Right lung (tissue), 5 donors: ENCODE measurements around the gene PDE10A. TPM values are rescaled to one million over a fixed set of nuclear protein-coding genes. Genes with fewer than 3 reads are reported as not detected.

ENCODE experiments used
- DNase-seq, 2 donors: peaks; one replicate each; pipeline ENCODE4 v3.0.0-alpha.2; 2013
- polyA plus RNA-seq, 5 donors: library from polyadenylated mRNA; unstranded; fragments of 120-200 nt; gene quantifications; one replicate each; pipeline versions ENCODE4 v1.2.1 to v1.2.3, GENCODE V29; 2013; ENCODE audit warnings: inconsistent platforms in 1 of 5, low replicate concordance in 1 of 5; ENCODE audit not compliant: insufficient read length in 5 of 5, insufficient read depth in 1 of 5

The PDE10A gene
- polyA plus RNA-seq, 5 donors, result 4.7 to 11.0 (median 7.9) TPM

GRCh38 chr6:165678904-165679303 is 15.9 kb upstream of the PDE10A start:
- no peak for DNase-seq

- no peak for DNase-seq
Observed at GRCh38 chr6:165678429-165678828, 15.4 kb upstream of the PDE10A start.

- DNase-seq, result no peak
Observed at GRCh38 chr6:165677091-165677490, 14.1 kb upstream of the PDE10A start.

- no peak for DNase-seq
Observed at GRCh38 chr6:165676435-165677068, 13.5 kb upstream of the PDE10A start.

GRCh38 chr6:165675120-165675519 is 12.1 kb upstream of the PDE10A start:
- DNase-seq, result no peak

GRCh38 chr6:165674155-165675029 is 11.4 kb upstream of the PDE10A start:
- no peak for DNase-seq

GRCh38 chr6:165671222-165671768 is 8.3 kb upstream of the PDE10A start:
- DNase-seq, result no peak

- no peak for DNase-seq
Observed at GRCh38 chr6:165668951-165669350, 5.9 kb upstream of the PDE10A start.

- no peak for DNase-seq
Observed at GRCh38 chr6:165665384-165665672, 2.3 kb upstream of the PDE10A start.

- DNase-seq, result no peak
Observed at GRCh38 chr6:165664559-165665383, 1.7 kb upstream of the PDE10A start.

GRCh38 chr6:165663736-165664558 is 906 bp upstream of the PDE10A start:
- DNase-seq, result no peak

GRCh38 chr6:165663377-165663735 is 315 bp upstream of the PDE10A start:
- DNase-seq, result peak; percentile 65 to 66

- no peak for DNase-seq
Observed at GRCh38 chr6:165662041-165662748, 846 bp downstream of the PDE10A start.

GRCh38 chr6:165661664-165662025 is 1.4 kb downstream of the PDE10A start:
- DNase-seq, result no peak

GRCh38 chr6:165660857-165661663 is 2.0 kb downstream of the PDE10A start:
- no peak for DNase-seq

GRCh38 chr6:165659945-165660856 is 2.8 kb downstream of the PDE10A start:
- DNase-seq, result no peak

GRCh38 chr6:165658395-165659058 is 4.5 kb downstream of the PDE10A start:
- no peak for DNase-seq

- no peak for DNase-seq
Observed at GRCh38 chr6:165657325-165657680, 5.7 kb downstream of the PDE10A start.
